Endodermal cell (in vitro differentiated cells): ENCODE results near the gene NT5DC1. TPM values are rescaled to one million over a fixed set of nuclear protein-coding genes. Genes with fewer than 3 reads are reported as not detected.

Experiments
- DNase-seq: peaks from one replicate; pipeline ENCODE4 v3.0.0-alpha.2; 2017
- H3K27ac ChIP-seq: 2 replicates; pipeline ENCODE4 v1.5.1; 2013; ENCODE audit warnings: mild to moderate bottlenecking, low read depth, low read length, moderate library complexity
- H3K27me3 ChIP-seq: 2 replicates; pipeline ENCODE4 v1.6.1; 2013; ENCODE audit warnings: mild to moderate bottlenecking, low read length, moderate library complexity; ENCODE audit not compliant: insufficient read depth, control insufficient read depth, poor library complexity, severe bottlenecking
- H3K36me3 ChIP-seq: 2 replicates; pipeline ENCODE4 v1.7.0; 2013; ENCODE audit warnings: mild to moderate bottlenecking, low read length, moderate library complexity; ENCODE audit not compliant: control insufficient read depth, insufficient read depth
- H3K4me1 ChIP-seq: one replicate; pipeline ENCODE4 v1.7.0; 2013; ENCODE audit warnings: low read length; ENCODE audit not compliant: control insufficient read depth, insufficient read depth
- H3K4me3 ChIP-seq: 2 replicates; pipeline ENCODE4 v1.5.1; 2013; ENCODE audit warnings: mild to moderate bottlenecking, low read length, moderate library complexity
- H3K9ac ChIP-seq: 2 replicates; pipeline ENCODE4 v1.6.1; 2013; ENCODE audit warnings: mild to moderate bottlenecking, low read length, moderate library complexity; ENCODE audit not compliant: poor library complexity, severe bottlenecking; ENCODE audit errors: extremely low read depth
- H3K9me3 ChIP-seq: 2 replicates; pipeline ENCODE4 v1.6.1; 2013; ENCODE audit warnings: mild to moderate bottlenecking, low read length, moderate library complexity; ENCODE audit not compliant: control insufficient read depth
- H3K27ac Mint-ChIP-seq: 2 replicates; pipeline ENCODE4 v1.8.0; 2020; ENCODE audit warnings: mixed read lengths
- H3K27me3 Mint-ChIP-seq: 2 replicates; pipeline ENCODE4 v1.8.0; 2021; ENCODE audit warnings: mild to moderate bottlenecking, mixed read lengths; ENCODE audit not compliant: insufficient read depth
- H3K36me3 Mint-ChIP-seq: 2 replicates; pipeline ENCODE4 v1.8.0; 2020; ENCODE audit warnings: low read depth, mixed read lengths
- H3K4me1 Mint-ChIP-seq: 2 replicates; pipeline ENCODE4 v1.8.0; 2020; ENCODE audit warnings: mixed read lengths
- H3K4me3 Mint-ChIP-seq: 2 replicates; pipeline ENCODE4 v1.8.0; 2020; ENCODE audit warnings: mild to moderate bottlenecking, moderate library complexity, mixed read lengths
- H3K9me3 Mint-ChIP-seq: 2 replicates; pipeline ENCODE4 v1.8.0; 2020; ENCODE audit warnings: mild to moderate bottlenecking, mixed read lengths
- CTCF ChIP-seq: fragments of 200-600 bp; sonication (generic); conservative IDR thresholded peaks from 2 replicates; pipeline ENCODE4 v1.5.0; 2021; ENCODE audit warnings: antibody characterized with exemption, mild to moderate bottlenecking
- WGBS, 2 experiments: methylation state at CpG; one replicate each; pipeline versions ENCODE4 v1.1.5 to v1.1.7; 2013; ENCODE audit warnings: missing lambda C conversion rate in 2 of 2, mixed read lengths in 1 of 2; ENCODE audit not compliant: insufficient coverage in 1 of 2, insufficient read length in 1 of 2; 5-methylcytosine and 5-hydroxymethylcytosine counted together
- total RNA-seq, 2 donors: library from RNA; stranded (reverse); fragmentation: NEBNext Ultra II Directional in 1 of 2; extraction: Animal tissue kit (Norgen Biotek cat#: 25700) in 1 of 2; gene quantifications; 2 replicates in 1 of 2; 3 replicates in 1 of 2; pipeline ENCODE4 v1.2.1, GENCODE V29; 2021

The NT5DC1 gene
- total RNA-seq, 2 donors from 2014 or later: 83.0 to 136 TPM

DNA sequence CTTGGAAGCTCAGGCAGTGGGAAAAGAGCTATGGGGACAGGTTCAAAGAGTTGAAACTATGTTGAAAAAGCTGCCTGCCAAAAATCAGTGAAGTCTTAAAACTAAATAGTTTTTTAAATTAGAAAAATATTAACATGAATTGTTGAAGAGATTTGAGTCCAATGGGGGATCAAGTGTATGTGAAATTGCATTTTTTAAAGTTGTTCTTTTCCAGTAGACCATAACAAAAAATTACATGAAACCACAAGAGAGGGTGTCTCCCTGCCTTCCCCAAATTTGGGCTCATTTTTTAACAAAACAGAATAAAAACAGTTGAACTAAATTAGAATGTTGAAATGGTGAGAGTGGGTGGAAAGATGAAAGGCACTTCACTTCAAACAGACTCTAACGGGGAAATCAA, 56.7 kb downstream of the NT5DC1 start:
- Histone ChIP-seq H3K4me3 (no peak overlapping the region), H3K9me3 (peaks cover 15% of the 10 kb centered on the region), H3K9ac (no peak overlapping the region), H3K4me1 (no peaks in the 10 kb centered on the region), H3K27me3 (no peaks in the 10 kb centered on the region), H3K27ac (no peak overlapping the region), H3K36me3 (peaks cover 12% of the 10 kb centered on the region)
- no peak overlapping the region for H3K4me3 Mint-ChIP-seq
- no peak for TF ChIP-seq CTCF
- no peak for DNase-seq
- H3K9me3 Mint-ChIP-seq: peaks cover 15% of the 10 kb centered on the region
- peaks cover 16% of the 10 kb centered on the region for H3K4me1 Mint-ChIP-seq
- no peak overlapping the region for H3K27ac Mint-ChIP-seq
- peaks cover 28% of the 10 kb centered on the region for H3K36me3 Mint-ChIP-seq
- H3K27me3 Mint-ChIP-seq: no peaks in the 10 kb centered on the region
- 94% methylated on average over 1 of the region's 1 CpG; no CpG with 5 or more reads in 1 of the 2 experiments for WGBS, 2 experiments

DNA sequence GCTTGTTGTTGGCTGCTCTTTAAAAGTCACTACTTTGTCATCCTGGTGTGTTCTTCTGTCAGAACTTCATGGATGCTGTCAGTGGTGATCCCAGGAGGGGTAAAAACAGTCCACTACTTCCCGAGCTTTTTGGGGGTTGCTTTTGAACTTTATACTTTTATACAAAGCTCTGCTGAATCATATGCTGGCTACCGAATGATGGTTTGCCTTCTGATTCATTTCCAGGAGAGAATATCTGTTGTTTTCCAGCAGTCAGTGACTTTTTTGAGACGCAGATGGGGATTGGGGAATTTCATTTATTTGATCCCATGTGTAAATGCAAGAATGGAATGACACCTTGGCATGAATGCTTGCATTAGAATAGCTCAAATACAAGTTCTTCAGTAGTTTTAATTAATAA, 58.0 kb downstream of the NT5DC1 start:
- Mint-ChIP-seq H3K9me3 (peaks cover 19% of the 10 kb centered on the region), H3K36me3 (peaks cover 38% of the 10 kb centered on the region), H3K4me1 (peaks cover 13% of the 10 kb centered on the region), H3K4me3 (no peak overlapping the region), H3K27me3 (no peaks in the 10 kb centered on the region), H3K27ac (no peak overlapping the region)
- Histone ChIP-seq H3K27ac (no peak overlapping the region), H3K4me3 (no peak overlapping the region), H3K36me3 (peaks cover 16% of the 10 kb centered on the region), H3K4me1 (no peaks in the 10 kb centered on the region), H3K27me3 (no peaks in the 10 kb centered on the region), H3K9me3 (peaks cover 21% of the 10 kb centered on the region), H3K9ac (no peak overlapping the region)
- WGBS, 2 experiments: 30 to 86% methylated on average over 2 to 3 of the region's 3 CpGs
- DNase-seq: no peak
- TF ChIP-seq CTCF: no peak

DNA sequence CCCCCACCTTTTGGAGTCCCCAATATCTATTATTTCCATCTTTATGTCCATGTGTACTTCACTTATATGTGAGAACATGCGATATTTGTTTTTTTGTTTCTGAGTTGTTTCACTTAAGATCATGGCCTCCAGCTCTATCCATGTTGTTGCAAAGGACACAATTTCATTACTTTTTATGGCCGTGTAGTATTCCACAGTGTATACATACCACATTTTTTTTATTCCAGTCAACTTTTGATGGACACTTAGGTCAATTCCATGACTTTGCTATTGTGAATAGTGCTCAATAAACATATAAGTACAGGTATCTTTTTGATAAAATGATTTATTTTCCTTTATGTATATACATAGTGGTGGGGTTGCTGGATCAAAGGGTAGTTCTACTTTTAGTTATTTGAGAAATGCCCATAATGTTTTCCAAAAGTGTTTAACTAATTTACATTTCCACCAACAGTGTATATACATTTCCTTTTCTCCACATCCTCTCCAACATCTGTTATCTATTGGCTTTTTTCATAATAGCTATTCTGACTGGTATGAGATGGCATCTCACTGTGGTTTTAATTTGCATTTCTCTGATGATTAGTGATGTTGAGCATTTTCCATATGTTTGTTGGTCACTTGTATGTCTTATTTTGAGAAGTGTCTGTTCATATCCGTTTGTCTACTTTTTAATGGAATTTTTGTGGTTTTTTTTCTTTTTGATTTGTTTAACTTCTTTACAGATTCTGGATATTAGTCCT, 59.3 kb downstream of the NT5DC1 start:
- Mint-ChIP-seq H3K27me3 (no peaks in the 10 kb centered on the region), H3K27ac (no peak overlapping the region), H3K9me3 (peaks cover 24% of the 10 kb centered on the region), H3K36me3 (peaks cover 47% of the 10 kb centered on the region), H3K4me3 (no peak overlapping the region), H3K4me1 (peaks cover 10% of the 10 kb centered on the region)
- H3K27me3 ChIP-seq: no peaks in the 10 kb centered on the region
- no peaks in the 10 kb centered on the region for H3K4me1 ChIP-seq
- no peak overlapping the region for H3K27ac ChIP-seq
- no peak for TF ChIP-seq CTCF
- DNase-seq: no peak
- no peak overlapping the region for H3K4me3 ChIP-seq
- WGBS, 2 experiments: 85 to 98% methylated on average over 2 to 3 of the region's 3 CpGs
- peaks cover 31% of the 10 kb centered on the region for H3K9me3 ChIP-seq
- no peak overlapping the region for H3K9ac ChIP-seq
- H3K36me3 ChIP-seq: peaks cover 23% of the 10 kb centered on the region
